Transverse colon (tissue), 4 donors: ENCODE measurements around the gene ENDOV. TPM values are rescaled to one million over a fixed set of nuclear protein-coding genes. Genes with fewer than 3 reads are reported as not detected.

ENCODE experiments used
- DNase-seq: peaks from one replicate; pipeline ENCODE4 v3.0.0-alpha.2; 2019
- H3K27ac ChIP-seq, 4 donors: fragments of 200-600 bp; sonication (generic); 2 replicates each; pipeline ENCODE4 v1.5.1; 2016 to 2018; ENCODE audit warnings: inconsistent platforms in 4 of 4
- H3K27me3 ChIP-seq: fragments of 200-600 bp; sonication (generic); 2 replicates; pipeline ENCODE4 v1.5.1; 2017; ENCODE audit warnings: inconsistent platforms
- H3K36me3 ChIP-seq, 4 donors: fragments of 200-600 bp; sonication (generic); 2 replicates each; pipeline ENCODE4 v1.5.1; 2017 to 2019; ENCODE audit warnings: inconsistent platforms in 4 of 4
- H3K4me1 ChIP-seq, 4 donors: fragments of 200-600 bp; sonication (generic); 2 replicates each; pipeline ENCODE4 v1.5.1; 2017 to 2020; ENCODE audit warnings: inconsistent platforms in 4 of 4
- H3K4me3 ChIP-seq, 4 donors: fragments of 200-600 bp; sonication (generic); 1 replicate in 1 of 4; 2 replicates in 3 of 4; pipeline versions ENCODE4 v1.5.1 to v1.6.1; 2017 to 2019; ENCODE audit warnings: inconsistent platforms in 4 of 4
- H3K9me3 ChIP-seq, 2 donors: fragments of 200-600 bp; sonication (generic); 2 replicates each; pipeline ENCODE4 v1.5.1; 2017 to 2019; ENCODE audit warnings: inconsistent platforms in 2 of 2
- EP300 ChIP-seq: sonication (generic); formaldehyde crosslinking; IDR thresholded peaks from one replicate; pipeline ENCODE4 v1.6.1; 2017; ENCODE audit warnings: antibody characterized with exemption, low read depth
- POLR2A ChIP-seq: fragments of 450-650 bp; IDR thresholded peaks from one replicate; pipeline ENCODE4 v1.6.1; 2016; ENCODE audit warnings: antibody characterized with exemption, mild to moderate bottlenecking, moderate library complexity
- POLR2AphosphoS5 ChIP-seq, 3 donors: sonication (generic); formaldehyde crosslinking; IDR thresholded peaks; one replicate each; pipeline ENCODE4 v1.6.1; 2016; ENCODE audit warnings: antibody characterized with exemption in 3 of 3
- WGBS, 2 donors: methylation state at CpG; one replicate each; pipeline ENCODE4 v1.1.5; 2018; ENCODE audit warnings: low coverage in 1 of 2; 5-methylcytosine and 5-hydroxymethylcytosine counted together
- in situ Hi-C, 4 donors: fragments of 200-750 bp; cut with MboI; loops; one replicate each; pipeline versions ENCODE4 v1.15.0 to v1.15.1; 2017; ENCODE audit warnings: low sequenced_read_pairs in 3 of 4, low pct_ligation_motif_present in 1 of 4, low pct_unique_long_range_greater_than_20kb in 1 of 4
- intact Hi-C: fragments of 100-400 bp; cut with DNase I; formaldehyde crosslinking; loops from one replicate; pipeline ENCODE4 v1.15.1; 2023; ENCODE audit warnings: low total_unique reads
- total RNA-seq, 4 donors: library from RNA; depleted of rRNA; stranded (reverse); fragments of >200 nt; gene quantifications; one replicate each; pipeline ENCODE4 v1.1.0, GENCODE V29; 2016
- TF ChIP-seq, protein P1 (sequence below), 5 experiments: fragments of 200-600 bp in 3 of 5; fragments of 450-650 bp in 2 of 5; sonication (generic) in 3 of 5; IDR thresholded peaks; 1 replicate in 2 of 5; 2 replicates in 3 of 5; pipeline ENCODE4 v1.5.1; 2016 to 2017; ENCODE audit warnings: antibody characterized with exemption in 5 of 5, inconsistent platforms in 3 of 5, mild to moderate bottlenecking in 2 of 5, moderate library complexity in 1 of 5

The ENDOV gene
- total RNA-seq, 4 donors from 2014 or later, result 14.9 to 26.9 (median 19.9) TPM

DNA sequence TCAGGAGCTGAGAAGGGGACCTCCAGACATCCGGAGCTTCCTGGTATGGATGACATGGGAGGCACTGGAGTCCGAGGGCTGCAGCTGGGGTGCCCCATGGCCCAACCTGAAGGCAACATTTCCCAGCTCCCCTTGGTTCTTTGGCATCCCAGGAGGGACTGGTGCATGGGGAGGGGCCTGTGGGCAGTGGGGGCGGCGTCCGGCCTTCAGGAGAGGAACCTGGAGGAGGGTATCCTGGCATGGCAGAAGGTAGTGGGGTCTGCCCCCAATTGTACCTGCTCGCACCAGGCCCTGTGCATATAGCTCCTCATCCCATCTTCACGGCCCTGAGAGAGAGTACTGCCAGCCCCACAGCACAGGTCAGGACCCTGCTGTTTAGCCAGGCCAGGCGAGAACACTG is 49.5 kb downstream of the ENDOV start:
- in situ Hi-C loops (no loop called here), intact Hi-C loops (no loop called here)
- Histone ChIP-seq H3K9me3 (no peaks in the 10 kb centered on the region), H3K27ac (no peak overlapping the region), H3K36me3 (no peaks in the 10 kb centered on the region), H3K4me3 (no peak overlapping the region), H3K27me3 (peaks cover 37% of the 10 kb centered on the region), H3K4me1 (peaks cover 0 to 6% (median 3%) of the 10 kb centered on the region in 4 donors)
- TF ChIP-seq POLR2A (no peak), POLR2AphosphoS5 (IDR thresholded peaks at IDR 0.05) (no peak), EP300 (no peak)
- TF ChIP-seq, protein P1, sequence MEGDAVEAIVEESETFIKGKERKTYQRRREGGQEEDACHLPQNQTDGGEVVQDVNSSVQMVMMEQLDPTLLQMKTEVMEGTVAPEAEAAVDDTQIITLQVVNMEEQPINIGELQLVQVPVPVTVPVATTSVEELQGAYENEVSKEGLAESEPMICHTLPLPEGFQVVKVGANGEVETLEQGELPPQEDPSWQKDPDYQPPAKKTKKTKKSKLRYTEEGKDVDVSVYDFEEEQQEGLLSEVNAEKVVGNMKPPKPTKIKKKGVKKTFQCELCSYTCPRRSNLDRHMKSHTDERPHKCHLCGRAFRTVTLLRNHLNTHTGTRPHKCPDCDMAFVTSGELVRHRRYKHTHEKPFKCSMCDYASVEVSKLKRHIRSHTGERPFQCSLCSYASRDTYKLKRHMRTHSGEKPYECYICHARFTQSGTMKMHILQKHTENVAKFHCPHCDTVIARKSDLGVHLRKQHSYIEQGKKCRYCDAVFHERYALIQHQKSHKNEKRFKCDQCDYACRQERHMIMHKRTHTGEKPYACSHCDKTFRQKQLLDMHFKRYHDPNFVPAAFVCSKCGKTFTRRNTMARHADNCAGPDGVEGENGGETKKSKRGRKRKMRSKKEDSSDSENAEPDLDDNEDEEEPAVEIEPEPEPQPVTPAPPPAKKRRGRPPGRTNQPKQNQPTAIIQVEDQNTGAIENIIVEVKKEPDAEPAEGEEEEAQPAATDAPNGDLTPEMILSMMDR (IDR thresholded peaks at IDR 0.05), result no peak
- WGBS, 2 donors, result 77% methylated on average over 8 of the region's 8 CpGs; no CpG with 5 or more reads in 1 of the 2 donors
- no peak for DNase-seq

DNA sequence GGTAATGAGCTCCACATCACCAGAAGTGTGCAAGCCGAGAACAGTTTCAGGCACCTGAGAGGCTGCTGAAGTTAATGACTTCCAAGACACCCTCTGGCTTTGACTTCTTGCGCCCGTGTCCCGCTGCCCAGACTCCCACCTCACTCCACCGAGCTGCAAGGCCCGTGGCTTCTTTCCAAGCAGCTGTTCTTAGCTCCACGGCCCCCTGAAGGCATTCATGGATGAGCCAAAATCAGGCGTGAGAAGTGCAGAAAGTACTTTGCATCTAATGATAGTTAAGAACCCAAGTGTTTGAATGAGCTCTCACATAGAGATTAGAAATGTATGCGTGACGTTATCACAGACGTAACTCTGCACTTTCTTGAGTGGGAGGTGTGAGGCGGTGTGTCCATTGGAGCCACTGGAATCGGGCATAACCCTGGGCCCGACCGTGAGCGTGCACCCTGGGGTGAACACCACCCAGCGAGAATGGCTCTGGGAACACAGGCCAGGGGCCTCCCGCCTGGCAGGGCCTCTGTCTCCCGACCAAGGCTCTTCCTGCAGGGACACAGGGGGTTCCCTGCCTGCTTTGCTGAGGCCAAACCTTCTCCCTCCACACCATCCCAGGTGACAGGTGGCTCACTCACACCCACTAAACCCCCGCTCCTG is 50.5 kb downstream of the ENDOV start:
- Histone ChIP-seq H3K4me3 (no peak overlapping the region), H3K36me3 (no peaks in the 10 kb centered on the region), H3K27me3 (peaks cover 43% of the 10 kb centered on the region), H3K27ac (no peak overlapping the region), H3K9me3 (no peaks in the 10 kb centered on the region), H3K4me1 (peaks cover 0 to 6% (median 3%) of the 10 kb centered on the region in 4 donors)
- 45 to 79% methylated on average over 4 to 20 of the region's 20 CpGs for WGBS, 2 donors
- DNase-seq, result no peak
- in situ Hi-C loops (no loop called here), intact Hi-C loops (no loop called here)
- TF ChIP-seq POLR2A (no peak), POLR2AphosphoS5 (IDR thresholded peaks at IDR 0.05) (no peak), EP300 (no peak)
- TF ChIP-seq, protein P1 (IDR thresholded peaks at IDR 0.05), result no peak

DNA sequence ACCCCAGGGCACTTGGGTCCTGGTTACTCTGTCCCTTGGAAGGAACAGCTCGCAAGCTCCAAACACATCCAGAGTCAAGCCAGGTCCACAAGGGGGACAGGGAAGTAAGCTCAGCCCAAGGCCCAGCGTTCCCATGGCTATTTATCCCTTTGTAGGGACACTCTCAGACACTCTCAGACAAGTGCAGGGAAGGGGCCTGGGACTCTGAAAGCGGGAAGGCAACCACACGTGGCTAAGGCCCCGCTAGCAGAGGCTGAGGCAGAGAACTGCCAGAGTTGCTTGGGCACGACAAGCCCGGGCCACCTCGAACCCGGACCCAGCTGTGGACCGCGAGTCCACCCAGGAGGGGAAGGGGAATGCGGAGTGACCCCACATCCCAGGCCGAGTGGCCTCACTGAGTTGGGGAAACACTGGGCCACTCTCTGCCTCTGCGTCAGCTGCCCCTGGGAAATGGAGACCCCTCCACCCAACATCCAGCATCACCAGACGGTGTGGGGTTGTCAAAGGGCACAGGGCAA is 51.3 kb downstream of the ENDOV start:
- peaks cover 51% of the 10 kb centered on the region for H3K27me3 ChIP-seq

DNA sequence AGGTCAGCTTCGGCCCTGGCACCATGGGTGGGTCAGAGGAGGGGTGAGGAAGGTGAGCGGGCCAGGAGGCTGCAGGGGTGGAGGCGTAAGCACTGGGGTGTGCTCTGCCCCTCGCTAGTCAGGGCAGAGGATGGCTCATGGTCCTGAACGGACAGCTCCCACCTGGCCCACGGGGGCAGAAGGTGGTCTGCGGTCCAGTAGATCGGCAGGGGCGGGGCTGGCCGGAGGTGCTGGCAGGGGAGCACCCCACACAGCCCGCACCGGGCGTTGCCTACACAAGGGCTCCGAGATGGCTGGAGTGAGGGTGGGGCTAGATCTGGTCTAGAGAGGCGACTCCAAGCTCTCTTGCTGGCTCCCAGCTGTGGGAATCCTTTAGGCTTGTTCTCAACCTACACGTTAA is 53.3 kb downstream of the ENDOV start:
- in situ Hi-C loops (no loop called here), intact Hi-C loops (no loop called here)
- TF ChIP-seq, protein P1 (IDR thresholded peaks at IDR 0.05), result no peak
- TF ChIP-seq POLR2AphosphoS5 (IDR thresholded peaks at IDR 0.05) (no peak), EP300 (no peak), POLR2A (no peak)
- Histone ChIP-seq H3K9me3 (no peaks in the 10 kb centered on the region), H3K27ac (no peak overlapping the region), H3K4me1 (no peaks in the 10 kb centered on the region), H3K36me3 (no peaks in the 10 kb centered on the region), H3K27me3 (peaks cover 64% of the 10 kb centered on the region), H3K4me3 (no peak overlapping the region)
- WGBS, 2 donors, result 10 to 22% methylated on average over 2 to 10 of the region's 16 CpGs
- no peak for DNase-seq

More for the DNA sequence above, 51.3 kb downstream of the ENDOV start:
- no peak for TF ChIP-seq POLR2AphosphoS5 (IDR thresholded peaks at IDR 0.05)
- no peak for TF ChIP-seq POLR2A
- TF ChIP-seq, protein P1 (IDR thresholded peaks at IDR 0.05), result no peak
- no peak for TF ChIP-seq EP300
- Histone ChIP-seq H3K4me3 (no peak overlapping the region), H3K27ac (no peak overlapping the region), H3K9me3 (no peaks in the 10 kb centered on the region), H3K36me3 (no peaks in the 10 kb centered on the region), H3K4me1 (peaks cover 0 to 3% (median 1%) of the 10 kb centered on the region in 4 donors)
- WGBS, 2 donors, result 75% methylated on average over 15 of the region's 15 CpGs; no CpG with 5 or more reads in 1 of the 2 donors
- DNase-seq, result no peak
- in situ Hi-C loops, result no loop called here
- intact Hi-C loops, result no loop called here
